ENCODE data around the gene FABP6.

The FABP6 gene

GRCh38 chr5:160252916-160253315 lies 23.6 kb downstream of the FABP6 start:
- TF ChIP-seq CTCF (IDR thresholded peaks at IDR 0.05; ENCODE audit: insufficient read depth, missing control alignments): no peak
- DNase-seq (ENCODE audit: insufficient read length, low spot score) (no peak), FAIRE-seq (no peak)

- DNase-seq (ENCODE audit: insufficient read length, low spot score) (no peak), FAIRE-seq (no peak)
- TF ChIP-seq CTCF (IDR thresholded peaks at IDR 0.05; ENCODE audit: insufficient read depth, missing control alignments): no peak
Observed at GRCh38 chr5:160253441-160253840, 24.1 kb downstream of the FABP6 start.

DNA sequence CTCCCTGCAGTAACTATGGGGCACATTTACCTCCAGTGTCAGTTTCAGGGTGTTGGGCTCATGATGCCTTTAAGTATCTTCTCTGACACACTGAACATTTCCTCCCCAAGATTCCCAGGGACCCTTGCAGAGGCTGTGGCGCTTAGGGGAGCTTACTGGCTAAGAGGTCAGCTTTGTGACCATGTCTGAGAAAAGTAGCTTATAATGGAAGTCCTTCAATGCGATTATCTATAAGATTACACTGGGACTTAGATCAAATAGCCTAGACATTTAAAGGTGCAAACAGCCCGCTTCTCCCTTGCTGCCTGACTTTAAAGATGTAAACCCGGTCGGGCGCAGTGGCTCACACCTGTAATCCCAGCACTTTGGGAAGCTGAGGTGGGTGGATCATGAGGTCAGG lies 25.4 kb downstream of the FABP6 start:
- DNase-seq (ENCODE audit: insufficient read length, low spot score): peak; percentile 85
- FAIRE-seq: peak; percentile 96
- TF ChIP-seq CTCF (IDR thresholded peaks at IDR 0.05; ENCODE audit: insufficient read depth, missing control alignments): no peak

GRCh38 chr5:160259341-160259740 lies 30.0 kb downstream of the FABP6 start:
- FAIRE-seq: no peak
- TF ChIP-seq CTCF (IDR thresholded peaks at IDR 0.05; ENCODE audit: insufficient read depth, missing control alignments): no peak
- DNase-seq (ENCODE audit: insufficient read length, low spot score): no peak

- FAIRE-seq (no peak), DNase-seq (ENCODE audit: insufficient read length, low spot score) (no peak)
- TF ChIP-seq CTCF (IDR thresholded peaks at IDR 0.05; ENCODE audit: insufficient read depth, missing control alignments): no peak
Observed at GRCh38 chr5:160260006-160260775, 30.9 kb downstream of the FABP6 start.

GRCh38 chr5:160260881-160261815 lies 31.8 kb downstream of the FABP6 start:
- DNase-seq (ENCODE audit: insufficient read length, low spot score) (no peak), FAIRE-seq (no peak)
- TF ChIP-seq CTCF (IDR thresholded peaks at IDR 0.05; ENCODE audit: insufficient read depth, missing control alignments): no peak
